CD4-positive, alpha-beta memory T cell (primary cell): ENCODE results near the gene FLCN. TPM values are rescaled to one million over a fixed set of nuclear protein-coding genes. Genes with fewer than 3 reads are reported as not detected.
"Not testable (repeated sequence)": the region's sequence is repeated elsewhere in the genome, so short reads cannot be mapped to it uniquely, and the experiment has no call there.

Experiments used
- CTCF ChIA-PET: fragments of 350-600 bp; sonication (Branson Sonifier 250); formaldehyde crosslinking; loops from one replicate; lab custom pipeline; 2021; ENCODE audit warnings: inconsistent platforms; ENCODE audit not compliant: partially characterized antibody; lab: Charles Lee
- POLR2A ChIA-PET: fragments of 350-600 bp; sonication (Branson Sonifier 250); formaldehyde crosslinking; loops from one replicate; lab custom pipeline; 2021; ENCODE audit not compliant: partially characterized antibody; lab: Charles Lee
- DNase-seq, 5 donors: peaks; one replicate each; pipeline versions ENCODE4 v3.0.0 to v3.0.0-alpha.2; 2020 to 2022; ENCODE audit warnings: mixed read lengths in 1 of 5
- H3K27ac ChIP-seq: one replicate; pipeline ENCODE4 v1.7.0; 2013; ENCODE audit warnings: low read depth, low read length
- H3K27me3 ChIP-seq: 2 replicates; pipeline ENCODE4 v1.7.0; 2013; ENCODE audit warnings: mild to moderate bottlenecking, low read length, moderate library complexity; ENCODE audit not compliant: insufficient read depth
- H3K36me3 ChIP-seq: 2 replicates; pipeline ENCODE4 v1.7.0; 2013; ENCODE audit warnings: mild to moderate bottlenecking, low read length, moderate library complexity; ENCODE audit not compliant: insufficient read depth
- H3K4me1 ChIP-seq: 2 replicates; pipeline ENCODE4 v1.7.0; 2013; ENCODE audit warnings: mild to moderate bottlenecking, low read length, moderate library complexity; ENCODE audit not compliant: insufficient read depth
- H3K4me3 ChIP-seq, 2 donors: one replicate each; pipeline ENCODE4 v1.7.0; 2013; ENCODE audit warnings: low read length in 2 of 2, mild to moderate bottlenecking in 1 of 2
- H3K9me3 ChIP-seq, 2 donors: one replicate each; pipeline ENCODE4 v1.7.0; 2013; ENCODE audit warnings: low read length in 2 of 2, control low read depth in 1 of 2; ENCODE audit not compliant: control insufficient read depth in 1 of 2
- H3K27ac Mint-ChIP-seq, 7 donors: one replicate each; pipeline ENCODE4 v1.8.0; 2020 to 2021; ENCODE audit warnings: mixed read lengths in 7 of 7, mild to moderate bottlenecking in 6 of 7, inconsistent platforms in 3 of 7, moderate library complexity in 3 of 7
- H3K27me3 Mint-ChIP-seq, 2 donors: one replicate each; pipeline ENCODE4 v1.8.0; 2020 to 2021; ENCODE audit warnings: mixed read lengths in 2 of 2
- H3K36me3 Mint-ChIP-seq, 2 donors: one replicate each; pipeline ENCODE4 v1.8.0; 2020 to 2021; ENCODE audit warnings: mixed read lengths in 2 of 2, inconsistent platforms in 1 of 2, mild to moderate bottlenecking in 1 of 2
- H3K4me1 Mint-ChIP-seq, 4 donors: one replicate each; pipeline ENCODE4 v1.8.0; 2020 to 2021; ENCODE audit warnings: mixed read lengths in 4 of 4, mild to moderate bottlenecking in 1 of 4
- H3K4me3 Mint-ChIP-seq, 8 donors: one replicate each; pipeline ENCODE4 v1.8.0; 2020 to 2021; ENCODE audit warnings: mixed read lengths in 8 of 8, mild to moderate bottlenecking in 7 of 8, moderate library complexity in 6 of 8, inconsistent platforms in 3 of 8
- H3K9me3 Mint-ChIP-seq, 8 donors: one replicate each; pipeline ENCODE4 v1.8.0; 2020 to 2021; ENCODE audit warnings: mixed read lengths in 8 of 8, mild to moderate bottlenecking in 5 of 8, inconsistent platforms in 3 of 8, moderate library complexity in 1 of 8
- intact Hi-C: fragments of 100-400 bp; cut with micrococcal nuclease; formaldehyde crosslinking; loops from one replicate; pipeline ENCODE4 v1.15.1; 2023
- polyA plus RNA-seq, 2 donors: library from polyadenylated mRNA; unstranded; fragments of 300-500 nt; fragmentation: Illumina TruSeq; gene quantifications; one replicate each; pipeline ENCODE4 v1.2.3, GENCODE V29; 2021
- total RNA-seq, 2 experiments: library from RNA; stranded (reverse); gene quantifications; one replicate each; pipeline ENCODE4 v1.2.3, GENCODE V29; 2021

Gene FLCN
- total and polyA plus RNA-seq, 4 experiments from 2014 or later = 2.4 to 95.0 (median 49.8) TPM

DNA sequence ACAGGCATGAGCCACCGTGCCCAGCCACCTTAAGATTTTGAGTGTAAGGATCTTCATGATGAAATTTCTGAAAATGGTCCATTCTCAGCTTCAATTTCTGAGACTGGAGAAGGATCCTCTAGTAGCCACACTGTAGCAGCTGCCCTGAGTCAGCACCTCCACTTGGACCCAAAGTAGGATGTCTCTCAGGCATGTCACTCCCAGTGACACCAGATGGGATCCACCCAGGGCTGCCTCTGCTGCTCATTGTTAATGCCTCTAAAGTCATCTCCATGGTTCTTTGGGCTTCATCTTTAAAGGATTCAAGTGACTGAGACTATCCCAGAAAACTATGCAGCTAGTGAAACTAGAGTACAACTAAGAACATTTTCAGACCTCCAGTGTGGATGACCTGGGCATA lies 38.7 kb downstream of the FLCN start:
- intact Hi-C loops = no loop called here
- Histone ChIP-seq H3K4me3 (no peak overlapping the region), H3K36me3 (peaks cover 15% of the 10 kb centered on the region), H3K4me1 (peaks cover 2% of the 10 kb centered on the region), H3K27me3 (no peaks in the 10 kb centered on the region), H3K27ac (no peak overlapping the region), H3K9me3 (no peaks in the 10 kb centered on the region)
- no peak overlapping the region for H3K4me3 Mint-ChIP-seq
- peaks cover 6 to 28% (median 12%) of the 10 kb centered on the region in 4 donors for H3K4me1 Mint-ChIP-seq
- no peak for DNase-seq
- CTCF ChIA-PET = no interaction called here
- H3K27ac Mint-ChIP-seq = no peak overlapping the region
- H3K9me3 Mint-ChIP-seq = no peaks in the 10 kb centered on the region
- POLR2A ChIA-PET = interaction anchor here (0.9 to 1.2 kb wide), 2 partner anchors 9 to 18 kb away, joined by 3 to 4 read pairs; no protein-coding TSS in a partner anchor
- H3K27me3 Mint-ChIP-seq = no peaks in the 10 kb centered on the region
- H3K36me3 Mint-ChIP-seq = peaks cover 20 to 22% of the 10 kb centered on the region in 2 donors

GRCh38 chr17:17196776-17197175 lies 40.2 kb downstream of the FLCN start:
- peaks cover 5% of the 10 kb centered on the region for H3K36me3 ChIP-seq
- ChIA-PET POLR2A (interaction anchor here (0.8 to 2.2 kb wide), 4 partner anchors 9 to 30 kb away, joined by 3 to 9 read pairs (median 4); partner anchors contain the start of gene PLD6), CTCF (no interaction called here)

DNA sequence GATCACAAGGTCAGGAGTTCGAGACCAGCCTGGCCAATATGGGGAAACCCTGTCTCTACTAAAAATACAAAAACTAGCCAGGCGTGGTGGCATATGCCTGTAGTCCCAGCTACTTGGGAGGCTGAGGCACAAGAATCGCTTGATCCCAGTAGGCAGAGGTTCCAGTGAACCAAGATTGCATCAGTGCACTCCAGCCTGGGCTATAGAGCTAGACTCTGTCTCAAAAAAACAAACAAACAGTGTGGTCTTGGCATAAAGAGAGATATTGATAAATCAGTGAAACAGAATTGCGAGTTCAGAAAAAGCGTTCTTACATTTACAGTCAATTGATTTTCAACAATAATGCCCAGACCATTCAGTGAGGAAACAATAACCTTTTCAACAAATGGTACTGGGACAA lies 41.5 kb downstream of the FLCN start:
- H3K36me3 ChIP-seq, CTCF ChIA-PET, DNase-seq, H3K4me3 Mint-ChIP-seq, H3K27me3 Mint-ChIP-seq, H3K9me3 ChIP-seq, H3K4me1 ChIP-seq, H3K9me3 Mint-ChIP-seq, H3K36me3 Mint-ChIP-seq, H3K4me3 ChIP-seq, H3K27me3 ChIP-seq, intact Hi-C loops, H3K27ac ChIP-seq: not testable (repeated sequence)
- H3K4me1 Mint-ChIP-seq = peaks cover 6 to 24% (median 9%) of the 10 kb centered on the region in 4 donors
- peak overlapping the region in 1 of 7 donors; percentile 27 for H3K27ac Mint-ChIP-seq
- POLR2A ChIA-PET = interaction anchor here (1.4 to 2.2 kb wide), 3 partner anchors 9 to 28 kb away, joined by 3 to 9 read pairs (median 4); partner anchors contain the start of gene PLD6

More at GRCh38 chr17:17196776-17197175, 40.2 kb downstream of the FLCN start:
- H3K27ac Mint-ChIP-seq = peak overlapping the region in 2 of 7 donors; percentile 59 to 83
- no peaks in the 10 kb centered on the region for H3K9me3 Mint-ChIP-seq
- H3K36me3 Mint-ChIP-seq = peaks cover 10 to 12% of the 10 kb centered on the region in 2 donors
- Histone ChIP-seq H3K27me3 (no peaks in the 10 kb centered on the region), H3K9me3 (no peaks in the 10 kb centered on the region), H3K4me3 (no peak overlapping the region), H3K27ac (no peak overlapping the region), H3K4me1 (no peaks in the 10 kb centered on the region)
- H3K27me3 Mint-ChIP-seq = no peaks in the 10 kb centered on the region
- intact Hi-C loops = no loop called here
- no peak overlapping the region for H3K4me3 Mint-ChIP-seq
- H3K4me1 Mint-ChIP-seq = peaks cover 6 to 18% (median 10%) of the 10 kb centered on the region in 4 donors
- no peak for DNase-seq

DNA sequence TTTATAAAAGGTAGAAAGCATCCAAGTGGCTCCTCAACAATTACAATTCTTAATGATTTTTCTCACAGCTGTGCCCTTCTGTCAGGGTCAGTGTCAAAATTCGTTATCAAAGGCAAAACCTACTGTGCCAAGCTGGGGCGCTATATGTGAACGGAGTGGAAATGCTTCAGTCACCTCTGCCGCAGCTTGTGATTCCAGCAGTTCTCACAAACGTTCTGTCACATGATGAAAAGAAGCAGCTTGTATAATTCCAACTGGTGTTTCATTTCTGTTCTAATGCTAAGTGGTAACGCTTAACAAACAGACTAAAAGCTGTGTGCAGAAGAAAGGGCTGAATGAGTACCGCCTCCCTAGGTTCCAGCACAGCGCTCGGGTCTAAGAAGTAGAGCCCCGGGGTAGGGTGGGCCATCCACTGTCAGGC lies 45.0 kb downstream of the FLCN start:
- Histone ChIP-seq H3K27me3 (no peaks in the 10 kb centered on the region), H3K27ac (no peak overlapping the region), H3K4me3 (no peak overlapping the region), H3K36me3 (peaks cover 8% of the 10 kb centered on the region), H3K4me1 (peaks cover 7% of the 10 kb centered on the region), H3K9me3 (no peaks in the 10 kb centered on the region)
- intact Hi-C loops = no loop called here
- H3K4me3 Mint-ChIP-seq = no peak overlapping the region
- no peaks in the 10 kb centered on the region for H3K27me3 Mint-ChIP-seq
- peaks cover 7 to 26% of the 10 kb centered on the region in 2 donors for H3K36me3 Mint-ChIP-seq
- H3K9me3 Mint-ChIP-seq = no peaks in the 10 kb centered on the region
- POLR2A ChIA-PET = interaction anchor here (0.5 to 2.1 kb wide), 3 partner anchors 11 to 52 kb away, joined by 3 to 15 read pairs (median 5); partner anchors contain the start of gene PLD6
- H3K27ac Mint-ChIP-seq = peak overlapping the region in 4 of 7 donors; percentile 12 to 47 (median 28)
- CTCF ChIA-PET = interaction anchor here (1.3 to 1.5 kb wide), 3 partner anchors 9 to 27 kb away, joined by 3 to 4 read pairs (median 3); no protein-coding TSS in a partner anchor
- DNase-seq = no peak
- peaks cover 4 to 30% (median 6%) of the 10 kb centered on the region in 4 donors for H3K4me1 Mint-ChIP-seq

- ChIA-PET CTCF (interaction anchor here (1.0 to 1.5 kb wide), 4 partner anchors 9 to 31 kb away, joined by 3 to 4 read pairs (median 3); no protein-coding TSS in a partner anchor), POLR2A (interaction anchor here (1.4 to 2.1 kb wide), 2 partner anchors 10 to 14 kb away, joined by 5 to 15 read pairs; partner anchors contain the start of gene PLD6)
- intact Hi-C loops = no loop called here
- Mint-ChIP-seq H3K4me3 (no peak overlapping the region), H3K9me3 (no peaks in the 10 kb centered on the region), H3K36me3 (peaks cover 7 to 27% of the 10 kb centered on the region in 2 donors), H3K27me3 (no peaks in the 10 kb centered on the region), H3K27ac (peak overlapping the region in 4 of 7 donors; percentile 19 to 47 (median 30)), H3K4me1 (peaks cover 6 to 32% (median 8%) of the 10 kb centered on the region in 4 donors)
- Histone ChIP-seq H3K4me3 (no peak overlapping the region), H3K27me3 (no peaks in the 10 kb centered on the region), H3K4me1 (peaks cover 13% of the 10 kb centered on the region), H3K27ac (no peak overlapping the region), H3K36me3 (peaks cover 8% of the 10 kb centered on the region), H3K9me3 (no peaks in the 10 kb centered on the region)
- DNase-seq = no peak
These were observed 45.6 kb downstream of the FLCN start for GRCh38 chr17:17191346-17191792.

DNA sequence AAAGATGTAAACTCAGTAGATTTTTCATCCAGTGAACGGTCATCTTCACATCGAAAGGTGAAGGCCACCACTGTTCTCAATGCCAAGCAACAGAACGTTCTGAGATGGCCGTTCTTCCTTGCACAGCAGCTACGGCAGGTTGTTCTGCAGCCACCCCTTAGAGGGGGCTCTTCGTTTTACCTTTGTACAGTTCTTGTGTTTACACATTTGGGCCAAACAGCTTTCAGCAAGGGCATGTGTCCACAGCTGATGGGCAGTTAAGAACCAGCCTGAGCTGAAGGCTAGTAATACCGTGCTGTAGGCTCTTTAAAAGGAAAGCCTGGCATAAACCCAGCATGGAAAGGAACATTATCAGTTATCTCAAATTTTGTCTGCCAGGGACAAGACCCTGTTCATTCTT lies 46.8 kb downstream of the FLCN start:
- peaks cover 8% of the 10 kb centered on the region for H3K36me3 ChIP-seq
- no peaks in the 10 kb centered on the region for H3K9me3 Mint-ChIP-seq
- H3K4me3 Mint-ChIP-seq = no peak overlapping the region
- no peak for DNase-seq
- peaks cover 25% of the 10 kb centered on the region for H3K4me1 ChIP-seq
- H3K27me3 Mint-ChIP-seq = no peaks in the 10 kb centered on the region
- ChIA-PET CTCF (interaction anchor here (1.0 kb wide), 1 partner anchor 30 kb away, joined by 3 read pairs; no protein-coding TSS in a partner anchor), POLR2A (interaction anchor here (1.3 to 1.4 kb wide), 2 partner anchors 8 kb away, joined by 3 to 8 read pairs; no protein-coding TSS in a partner anchor)
- H3K4me1 Mint-ChIP-seq = peaks cover 15 to 44% (median 19%) of the 10 kb centered on the region in 4 donors
- no peak overlapping the region for H3K27ac ChIP-seq
- intact Hi-C loops = no loop called here
- no peaks in the 10 kb centered on the region for H3K27me3 ChIP-seq
- H3K36me3 Mint-ChIP-seq = peaks cover 15 to 38% of the 10 kb centered on the region in 2 donors
- no peaks in the 10 kb centered on the region for H3K9me3 ChIP-seq
- no peak overlapping the region for H3K4me3 ChIP-seq
- H3K27ac Mint-ChIP-seq = peak overlapping the region in 3 of 7 donors; percentile 31 to 52 (median 32)

- intact Hi-C loops = no loop called here
- no peaks in the 10 kb centered on the region for H3K9me3 ChIP-seq
- H3K27ac Mint-ChIP-seq = peak overlapping the region in 3 of 7 donors; percentile 23 to 52 (median 31)
- H3K27ac ChIP-seq = no peak overlapping the region
- CTCF ChIA-PET = interaction anchor here (0.6 to 1.1 kb wide), 2 partner anchors 12 to 18 kb away, joined by 3 to 5 read pairs; no protein-coding TSS in a partner anchor
- H3K4me1 Mint-ChIP-seq = peaks cover 20 to 50% (median 25%) of the 10 kb centered on the region in 4 donors
- peaks cover 19 to 40% of the 10 kb centered on the region in 2 donors for H3K36me3 Mint-ChIP-seq
- POLR2A ChIA-PET = interaction anchor here (1.3 to 1.5 kb wide), 3 partner anchors 8 to 12 kb away, joined by 3 to 11 read pairs (median 8); no protein-coding TSS in a partner anchor
- no peaks in the 10 kb centered on the region for H3K9me3 Mint-ChIP-seq
- H3K4me1 ChIP-seq = peaks cover 31% of the 10 kb centered on the region
- no peak for DNase-seq
- H3K36me3 ChIP-seq = peaks cover 8% of the 10 kb centered on the region
- H3K27me3 ChIP-seq = no peaks in the 10 kb centered on the region
- no peak overlapping the region for H3K4me3 ChIP-seq
- H3K27me3 Mint-ChIP-seq = no peaks in the 10 kb centered on the region
- no peak overlapping the region for H3K4me3 Mint-ChIP-seq
These were observed 47.4 kb downstream of the FLCN start for GRCh38 chr17:17189559-17189958.
